ENCODE results near the gene MAPK9.
"Not testable (repeated sequence)": the region's sequence is repeated elsewhere in the genome, so short reads cannot be mapped to it uniquely, and the experiment has no call there.

Gene MAPK9

GRCh38 chr5:180324601-180324950, 32.7 kb upstream of the MAPK9 start:
- no peak for DNase-seq

GRCh38 chr5:180323941-180324600, 32.2 kb upstream of the MAPK9 start:
- DNase-seq: no peak

- no peak for DNase-seq
Observed at GRCh38 chr5:180323160-180323559, 31.3 kb upstream of the MAPK9 start.

- no peak for DNase-seq
Observed at GRCh38 chr5:180318456-180319089, 26.7 kb upstream of the MAPK9 start.

GRCh38 chr5:180316586-180316985, 24.7 kb upstream of the MAPK9 start:
- no peak for DNase-seq

GRCh38 chr5:180315762-180316212, 23.9 kb upstream of the MAPK9 start:
- DNase-seq: peak; percentile 50

GRCh38 chr5:180313677-180314505, 22.0 kb upstream of the MAPK9 start:
- peak; percentile 64 for DNase-seq

GRCh38 chr5:180311216-180311615, 19.3 kb upstream of the MAPK9 start:
- DNase-seq: no peak

GRCh38 chr5:180306796-180307195, 14.9 kb upstream of the MAPK9 start:
- no peak for DNase-seq

- no peak for DNase-seq
Observed at GRCh38 chr5:180305481-180305880, 13.6 kb upstream of the MAPK9 start.

GRCh38 chr5:180304431-180305375, 12.8 kb upstream of the MAPK9 start:
- DNase-seq: no peak

- DNase-seq: no peak
Observed at GRCh38 chr5:180304016-180304292, 12.1 kb upstream of the MAPK9 start.

- no peak for DNase-seq
Observed at GRCh38 chr5:180303226-180304015, 11.5 kb upstream of the MAPK9 start.

- DNase-seq: no peak
Observed at GRCh38 chr5:180302256-180302655, 10.4 kb upstream of the MAPK9 start.

GRCh38 chr5:180301253-180301652, 9.4 kb upstream of the MAPK9 start:
- DNase-seq: no peak

GRCh38 chr5:180299526-180299925, 7.6 kb upstream of the MAPK9 start:
- no peak for DNase-seq

GRCh38 chr5:180299014-180299413, 7.1 kb upstream of the MAPK9 start:
- DNase-seq: not testable (repeated sequence)

- no peak for DNase-seq
Observed at GRCh38 chr5:180297587-180298282, 5.9 kb upstream of the MAPK9 start.

- DNase-seq: no peak
Observed at GRCh38 chr5:180296771-180297170, 4.9 kb upstream of the MAPK9 start.

GRCh38 chr5:180294913-180295555, 3.2 kb upstream of the MAPK9 start:
- no peak for DNase-seq

GRCh38 chr5:180294411-180294810, 2.5 kb upstream of the MAPK9 start:
- DNase-seq: no peak
